Esophagus muscularis mucosa (tissue), 4 donors: ENCODE measurements around the gene SERTM1. TPM values are rescaled to one million over a fixed set of nuclear protein-coding genes. Genes with fewer than 3 reads are reported as not detected.

ENCODE experiments used
- DNase-seq: peaks from one replicate; pipeline ENCODE4 v3.0.0-alpha.2; 2017; ENCODE audit errors: extremely low spot score
- H3K27ac ChIP-seq, 4 donors: fragments of 200-600 bp; sonication (generic); replicated peaks in 1 of 4; 1 replicate in 3 of 4; 2 replicates in 1 of 4; pipeline ENCODE4 v1.5.1; 2016 to 2019; ENCODE audit warnings: mild to moderate bottlenecking in 1 of 4
- H3K27me3 ChIP-seq, 4 donors: fragments of 200-600 bp; sonication (generic); one replicate each; pipeline versions ENCODE4 v1.5.1 to v1.6.0; 2016 to 2019
- H3K36me3 ChIP-seq, 4 donors: fragments of 200-600 bp; sonication (generic); one replicate each; pipeline ENCODE4 v1.5.1; 2016 to 2019
- H3K4me1 ChIP-seq, 4 donors: fragments of 200-600 bp; sonication (generic); one replicate each; pipeline ENCODE4 v1.5.1; 2016 to 2019
- H3K4me3 ChIP-seq, 4 donors: fragments of 200-600 bp; sonication (generic); 1 replicate in 2 of 4; 2 replicates in 2 of 4; pipeline ENCODE4 v1.5.1; 2016 to 2019; ENCODE audit warnings: mild to moderate bottlenecking in 4 of 4, moderate library complexity in 1 of 4
- H3K9me3 ChIP-seq, 4 donors: fragments of 200-600 bp; sonication (generic); 1 replicate in 3 of 4; 2 replicates in 1 of 4; pipeline ENCODE4 v1.5.1; 2016 to 2019
- CTCF ChIP-seq, 3 experiments: fragments of 200-600 bp in 2 of 3; fragments of 450-650 bp in 1 of 3; sonication (generic) in 2 of 3; IDR thresholded peaks; one replicate each; pipeline ENCODE4 v1.5.1; 2017 to 2019; ENCODE audit warnings: antibody characterized with exemption in 3 of 3, mild to moderate bottlenecking in 2 of 3, moderate library complexity in 1 of 3
- EP300 ChIP-seq: sonication (generic); formaldehyde crosslinking; IDR thresholded peaks from one replicate; pipeline ENCODE4 v1.6.1; 2017; ENCODE audit warnings: antibody characterized with exemption
- POLR2A ChIP-seq: fragments of 450-650 bp; IDR thresholded peaks from one replicate; pipeline ENCODE4 v1.6.1; 2017; ENCODE audit warnings: antibody characterized with exemption, moderate library complexity, mild to moderate bottlenecking, low read depth
- POLR2AphosphoS5 ChIP-seq, 2 donors: sonication (generic); formaldehyde crosslinking; IDR thresholded peaks; one replicate each; pipeline ENCODE4 v1.6.1; 2017; ENCODE audit warnings: antibody characterized with exemption in 2 of 2
- WGBS: methylation state at CpG from one replicate; pipeline ENCODE4 v1.1.5; 2018; 5-methylcytosine and 5-hydroxymethylcytosine counted together
- intact Hi-C: fragments of 100-400 bp; cut with DNase I; formaldehyde crosslinking; loops from one replicate; pipeline ENCODE4 v1.15.1; 2023
- total RNA-seq, 4 donors: library from RNA; depleted of rRNA; stranded (reverse); fragments of >200 nt; gene quantifications; one replicate each; pipeline versions ENCODE4 v1.1.0 to v1.2.1, GENCODE V29; 2016

SERTM1 gene
- total RNA-seq: under 1 TPM in 3 of 4 donors, not detected in 1; under 0.01 to 0.33 (median 0.13) TPM

GRCh38 chr13:36673838-36674326, at the start of gene SERTM1:
SERTM1 (plus strand) TSS chr13:36674020; CDS start chr13:36695079, 21,059 bp downstream.
- 0% methylated on average over 12 of the region's 56 CpGs for WGBS
- intact Hi-C loops: no loop called here
- DNase-seq: no peak

GRCh38 chr13:36628377-36629056, 45.3 kb upstream of the SERTM1 start:
- 75% methylated on average over 5 of the region's 5 CpGs for WGBS
- TF ChIP-seq EP300: no peak
- TF ChIP-seq CTCF (IDR thresholded peaks at IDR 0.05): no peak
- TF ChIP-seq POLR2A: no peak
- TF ChIP-seq POLR2AphosphoS5 (IDR thresholded peaks at IDR 0.05): no peak
- H3K36me3 ChIP-seq: no peaks in the 10 kb centered on the region
- H3K27ac ChIP-seq: no peak overlapping the region
- no peak overlapping the region for H3K4me3 ChIP-seq
- H3K4me1 ChIP-seq: peaks cover 0 to 5% (median 0%) of the 10 kb centered on the region in 4 donors
- DNase-seq: no peak
- no peaks in the 10 kb centered on the region for H3K9me3 ChIP-seq
- intact Hi-C loops: no loop called here
- no peaks in the 10 kb centered on the region for H3K27me3 ChIP-seq

More at GRCh38 chr13:36673838-36674326, at the start of gene SERTM1:
- H3K27me3 ChIP-seq: peaks cover 0 to 47% (median 10%) of the 10 kb centered on the region in 4 donors
- H3K27ac ChIP-seq: no peak within 1 kb of the TSS
- H3K36me3 ChIP-seq: no peaks in the 10 kb centered on the region
- H3K4me3 ChIP-seq: peak within 1 kb of the TSS in 3 of 4 donors; percentile 3 to 33 (median 33)
- TF ChIP-seq CTCF (IDR thresholded peaks at IDR 0.05) (no peak), EP300 (no peak), POLR2A (no peak), POLR2AphosphoS5 (IDR thresholded peaks at IDR 0.05) (no peak)
- H3K9me3 ChIP-seq: no peaks in the 10 kb centered on the region
- H3K4me1 ChIP-seq: peaks cover 0 to 13% (median 10%) of the 10 kb centered on the region in 4 donors

GRCh38 chr13:36629057-36629385, 44.8 kb upstream of the SERTM1 start:
- WGBS: 48% methylated on average over 2 of the region's 2 CpGs
- Histone ChIP-seq H3K36me3 (no peaks in the 10 kb centered on the region), H3K4me1 (peaks cover 0 to 5% (median 0%) of the 10 kb centered on the region in 4 donors), H3K27me3 (no peaks in the 10 kb centered on the region), H3K4me3 (no peak overlapping the region), H3K9me3 (no peaks in the 10 kb centered on the region), H3K27ac (no peak overlapping the region)
- no peak for DNase-seq
- no peak for TF ChIP-seq POLR2AphosphoS5 (IDR thresholded peaks at IDR 0.05)
- TF ChIP-seq EP300: no peak
- no peak for TF ChIP-seq CTCF (IDR thresholded peaks at IDR 0.05)
- no peak for TF ChIP-seq POLR2A
- intact Hi-C loops: no loop called here

GRCh38 chr13:36630181-36630803, 43.5 kb upstream of the SERTM1 start:
- Histone ChIP-seq H3K27ac (no peak overlapping the region), H3K27me3 (no peaks in the 10 kb centered on the region), H3K4me3 (no peak overlapping the region), H3K9me3 (no peaks in the 10 kb centered on the region), H3K36me3 (no peaks in the 10 kb centered on the region), H3K4me1 (peaks cover 0 to 5% (median 0%) of the 10 kb centered on the region in 4 donors)
- TF ChIP-seq CTCF (IDR thresholded peaks at IDR 0.05) (no peak), POLR2AphosphoS5 (IDR thresholded peaks at IDR 0.05) (no peak), EP300 (no peak)
- WGBS: 95% methylated on average over 2 of the region's 2 CpGs
- DNase-seq: peak; percentile 72
- intact Hi-C loops: no loop called here
